ENCODE results near the gene FCN1. TPM values are rescaled to one million over a fixed set of nuclear protein-coding genes. Genes with fewer than 3 reads are reported as not detected.

FCN1 gene
- polyA plus RNA-seq, 3 donors, result 2,884 to 7,680 (median 6,268) TPM

DNA sequence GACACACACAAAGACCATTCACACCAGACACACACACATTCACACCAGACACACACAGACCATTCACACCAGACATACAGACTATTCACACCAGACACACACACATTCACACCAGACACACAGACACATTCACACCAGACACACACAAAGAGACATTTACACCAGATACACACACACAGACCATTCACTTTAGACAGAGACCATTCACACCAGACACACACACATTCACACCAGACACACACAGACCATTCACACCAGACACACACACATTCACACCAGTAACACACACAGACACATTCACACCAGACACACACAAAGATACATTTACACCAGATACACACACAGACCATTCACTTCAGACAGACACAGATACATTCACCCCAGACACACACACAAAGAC lies 29.0 kb upstream of the FCN1 start:
- Mint-ChIP-seq H3K4me3 (no peak overlapping the region), H3K4me1 (peaks cover 11% of the 10 kb centered on the region), H3K27me3 (ENCODE audit: low read depth in 3 of 3) (peaks cover 36 to 53% (median 42%) of the 10 kb centered on the region in 3 donors), H3K9me3 (peaks cover 0 to 4% (median 1%) of the 10 kb centered on the region in 7 donors), H3K36me3 (peaks cover 0 to 3% of the 10 kb centered on the region in 2 donors), H3K27ac (no peak overlapping the region)
- no peak overlapping the region for H2AFZ ChIP-seq (ENCODE audit: insufficient read depth, low read depth, low read length, poor library complexity, severe bottlenecking)
- H3K4me2 ChIP-seq (replicated peaks; ENCODE audit: extremely low read depth, low read length, poor library complexity, severe bottlenecking), result no peak overlapping the region
- no peaks in the 10 kb centered on the region for H4K20me1 ChIP-seq (ENCODE audit: insufficient read depth, low read length)
- H3K9ac ChIP-seq (ENCODE audit: insufficient read depth, low read length, poor library complexity, severe bottlenecking), result no peak overlapping the region
- TF ChIP-seq, protein P1, sequence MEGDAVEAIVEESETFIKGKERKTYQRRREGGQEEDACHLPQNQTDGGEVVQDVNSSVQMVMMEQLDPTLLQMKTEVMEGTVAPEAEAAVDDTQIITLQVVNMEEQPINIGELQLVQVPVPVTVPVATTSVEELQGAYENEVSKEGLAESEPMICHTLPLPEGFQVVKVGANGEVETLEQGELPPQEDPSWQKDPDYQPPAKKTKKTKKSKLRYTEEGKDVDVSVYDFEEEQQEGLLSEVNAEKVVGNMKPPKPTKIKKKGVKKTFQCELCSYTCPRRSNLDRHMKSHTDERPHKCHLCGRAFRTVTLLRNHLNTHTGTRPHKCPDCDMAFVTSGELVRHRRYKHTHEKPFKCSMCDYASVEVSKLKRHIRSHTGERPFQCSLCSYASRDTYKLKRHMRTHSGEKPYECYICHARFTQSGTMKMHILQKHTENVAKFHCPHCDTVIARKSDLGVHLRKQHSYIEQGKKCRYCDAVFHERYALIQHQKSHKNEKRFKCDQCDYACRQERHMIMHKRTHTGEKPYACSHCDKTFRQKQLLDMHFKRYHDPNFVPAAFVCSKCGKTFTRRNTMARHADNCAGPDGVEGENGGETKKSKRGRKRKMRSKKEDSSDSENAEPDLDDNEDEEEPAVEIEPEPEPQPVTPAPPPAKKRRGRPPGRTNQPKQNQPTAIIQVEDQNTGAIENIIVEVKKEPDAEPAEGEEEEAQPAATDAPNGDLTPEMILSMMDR (IDR thresholded peaks at IDR 0.05), result no peak
- no peak for DNase-seq
- no peak overlapping the region for H3K27ac ChIP-seq (ENCODE audit: low read depth in 1 of 2, low read length in 2 of 2)
- intact Hi-C loops (cut with micrococcal nuclease), result no loop called here
- peaks cover 7 to 9% of the 10 kb centered on the region in 2 donors for H3K4me1 ChIP-seq (ENCODE audit: control insufficient read depth in 1 of 2, insufficient read depth in 2 of 2, low read length in 2 of 2)
- peaks cover 0 to 19% of the 10 kb centered on the region in 2 donors for H3K27me3 ChIP-seq (ENCODE audit: control insufficient read depth in 2 of 2, insufficient read depth in 2 of 2, low read length in 2 of 2)
- no peaks in the 10 kb centered on the region for H3K79me2 ChIP-seq (ENCODE audit: insufficient read depth, low read length)
- H3K36me3 ChIP-seq (replicated peaks in 1 of 2; ENCODE audit: control insufficient read depth in 1 of 2, insufficient read depth in 2 of 2, low read length in 2 of 2), result no peaks in the 10 kb centered on the region
- no peak overlapping the region for H3K4me3 ChIP-seq (replicated peaks in 1 of 3; ENCODE audit: low read depth in 2 of 3, low read length in 3 of 3)
- no peaks in the 10 kb centered on the region for H3K9me3 ChIP-seq (replicated peaks in 1 of 2; ENCODE audit: control insufficient read depth in 1 of 2, insufficient read depth in 1 of 2, low read length in 2 of 2)

- TF ChIP-seq, protein P1 (IDR thresholded peaks at IDR 0.05), result no peak
- intact Hi-C loops (cut with micrococcal nuclease), result no loop called here
- Histone ChIP-seq H3K4me1 (ENCODE audit: control insufficient read depth in 1 of 2, insufficient read depth in 2 of 2, low read length in 2 of 2) (peaks cover 8 to 14% of the 10 kb centered on the region in 2 donors), H3K27me3 (ENCODE audit: control insufficient read depth in 2 of 2, insufficient read depth in 2 of 2, low read length in 2 of 2) (peaks cover 0 to 19% of the 10 kb centered on the region in 2 donors), H3K27ac (ENCODE audit: low read depth in 1 of 2, low read length in 2 of 2) (no peak overlapping the region), H3K79me2 (ENCODE audit: insufficient read depth, low read length) (no peaks in the 10 kb centered on the region), H2AFZ (ENCODE audit: insufficient read depth, low read depth, low read length, poor library complexity, severe bottlenecking) (no peak overlapping the region), H4K20me1 (ENCODE audit: insufficient read depth, low read length) (no peaks in the 10 kb centered on the region), H3K36me3 (replicated peaks in 1 of 2; ENCODE audit: control insufficient read depth in 1 of 2, insufficient read depth in 2 of 2, low read length in 2 of 2) (no peaks in the 10 kb centered on the region), H3K4me3 (replicated peaks in 1 of 3; ENCODE audit: low read depth in 2 of 3, low read length in 3 of 3) (no peak overlapping the region), H3K4me2 (replicated peaks; ENCODE audit: extremely low read depth, low read length, poor library complexity, severe bottlenecking) (no peak overlapping the region), H3K9me3 (replicated peaks in 1 of 2; ENCODE audit: control insufficient read depth in 1 of 2, insufficient read depth in 1 of 2, low read length in 2 of 2) (no peaks in the 10 kb centered on the region), H3K9ac (ENCODE audit: insufficient read depth, low read length, poor library complexity, severe bottlenecking) (no peak overlapping the region)
- no peak for DNase-seq
- peaks cover 0 to 7% (median 0%) of the 10 kb centered on the region in 7 donors for H3K9me3 Mint-ChIP-seq
- WGBS (ENCODE audit: insufficient coverage), result 93% methylated on average over 3 of the region's 12 CpGs
- H3K27me3 Mint-ChIP-seq (ENCODE audit: low read depth in 3 of 3), result peaks cover 37 to 57% (median 39%) of the 10 kb centered on the region in 3 donors
- H3K4me1 Mint-ChIP-seq, result peaks cover 18% of the 10 kb centered on the region
- no peak overlapping the region for H3K27ac Mint-ChIP-seq
- H3K4me3 Mint-ChIP-seq, result no peak overlapping the region
- H3K36me3 Mint-ChIP-seq, result peaks cover 7 to 10% of the 10 kb centered on the region in 2 donors
Observed at GRCh38 chr9:134945509-134946275, 28.0 kb upstream of the FCN1 start.

All from CD14-positive monocyte (primary cell).